DND-41 (cell line): ENCODE measurements around the gene EPHX1.

Experiments
- CTCF ChIP-seq: IDR thresholded peaks from 2 replicates; pipeline ENCODE4 v1.5.1; 2012; ENCODE audit warnings: borderline replicate concordance, low read length, moderate library complexity, mild to moderate bottlenecking; ENCODE audit not compliant: poor library complexity, severe bottlenecking; ENCODE audit errors: extremely low read depth
- EZH2 ChIP-seq: IDR thresholded peaks from 3 replicates; pipeline ENCODE4 v1.6.1; 2012; ENCODE audit warnings: borderline replicate concordance, low read depth, mild to moderate bottlenecking, moderate library complexity, low read length, inconsistent platforms; ENCODE audit not compliant: severe bottlenecking

- TF ChIP-seq CTCF (no peak), EZH2 (no peak)
Observed at GRCh38 chr1:225762002-225762441, 47.9 kb upstream of the EPHX1 start.
